Hematopoietic multipotent progenitor cell treated with erythropoietin and hydrocortisone succinate and interleukin-3 and kit ligand, for 4 days (in vitro differentiated cells): ENCODE measurements around the gene SLC24A3.

ENCODE experiments used
- DNase-seq: peaks from one replicate; pipeline ENCODE4 v3.0.0-alpha.2; 2015

The SLC24A3 gene

GRCh38 chr20:19431316-19431700 lies 218.9 kb downstream of the SLC24A3 start:
- DNase-seq: peak; percentile 64

- DNase-seq: no peak
Measured at GRCh38 chr20:19431906-19432305, 219.5 kb downstream of the SLC24A3 start.

- DNase-seq: peak; percentile 46
Measured at GRCh38 chr20:19433371-19434350, 221.2 kb downstream of the SLC24A3 start.

DNA sequence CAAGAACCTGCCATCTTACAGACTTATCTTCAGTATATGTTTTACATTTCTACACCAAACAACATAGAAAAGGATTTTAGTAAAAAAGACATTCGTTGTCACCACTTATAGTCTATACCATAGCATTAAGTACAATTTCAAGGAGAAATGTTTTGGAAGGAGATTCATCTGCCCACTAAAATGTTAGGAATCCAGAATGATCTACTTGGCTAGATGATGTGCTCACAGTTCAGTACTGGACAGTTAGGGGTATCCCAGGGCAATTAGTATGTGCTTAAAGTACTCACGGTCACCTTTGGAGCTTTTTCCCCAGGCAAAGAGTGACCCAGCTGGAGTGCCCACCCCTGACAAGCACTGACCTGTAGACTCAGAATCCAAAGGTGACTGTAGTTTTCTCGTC lies 222.9 kb downstream of the SLC24A3 start:
- DNase-seq: no peak

GRCh38 chr20:19435821-19436220 lies 223.4 kb downstream of the SLC24A3 start:
- DNase-seq: no peak

DNA sequence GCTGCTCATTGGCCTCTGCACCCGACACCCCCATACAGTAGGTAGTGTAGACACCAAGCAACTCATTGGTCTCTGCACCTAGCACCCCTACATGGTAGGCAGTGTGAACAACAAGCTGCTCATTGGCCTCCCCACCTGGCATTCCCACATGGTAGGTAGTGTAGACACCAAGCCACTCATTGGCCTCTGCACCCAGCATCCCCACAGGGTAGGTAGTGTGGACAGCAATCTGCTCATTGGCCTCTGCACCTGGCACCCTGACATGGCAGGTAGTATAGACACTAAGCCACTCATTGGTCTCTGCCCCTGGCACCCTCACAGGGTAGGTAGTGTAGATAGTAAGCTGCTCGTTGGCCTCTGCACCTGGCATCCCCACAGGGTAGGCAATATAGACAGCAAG lies 226.0 kb downstream of the SLC24A3 start:
- no peak for DNase-seq

DNA sequence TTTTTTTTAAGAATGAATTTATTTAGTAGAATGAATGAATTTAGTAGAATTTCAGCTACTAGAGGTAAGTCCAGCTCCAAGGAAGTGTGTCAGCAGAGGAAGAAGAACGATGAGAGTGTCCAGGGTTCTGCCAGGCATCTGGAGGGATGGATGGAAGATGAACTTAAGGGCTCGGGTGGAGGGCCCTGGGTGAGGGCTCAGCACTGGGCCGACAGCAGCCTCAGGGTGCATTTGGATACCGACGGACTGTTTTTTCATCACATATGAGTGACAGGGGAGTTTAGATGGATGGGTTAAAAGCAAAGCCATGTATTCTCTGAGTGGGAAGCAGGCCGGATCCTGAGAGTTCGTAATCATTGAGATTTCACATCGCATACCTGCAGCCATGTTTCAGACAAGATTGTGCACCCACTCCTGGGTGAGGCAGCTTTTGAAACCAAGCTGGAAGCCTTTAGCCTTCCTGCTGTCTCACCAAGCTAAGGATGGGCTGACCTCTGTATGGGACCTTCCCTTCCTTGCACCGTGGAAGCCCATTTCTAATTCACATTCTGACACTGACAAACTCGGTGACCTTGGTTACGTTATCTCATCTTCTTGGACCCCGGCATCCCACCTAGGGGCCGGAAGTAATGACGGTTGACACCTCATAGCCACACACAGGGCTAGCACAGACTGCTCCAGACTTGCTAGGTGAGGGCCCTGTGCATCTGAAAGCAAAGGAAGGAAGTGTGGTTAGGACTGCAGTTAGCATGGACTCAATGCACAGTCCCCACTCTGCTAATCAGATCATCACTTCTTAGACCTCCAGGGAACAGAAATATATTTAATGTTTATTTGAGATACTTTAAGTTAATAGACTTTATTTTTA lies 228.5 kb downstream of the SLC24A3 start:
- peak; percentile 56 for DNase-seq

GRCh38 chr20:19446246-19446645 lies 233.8 kb downstream of the SLC24A3 start:
- no peak for DNase-seq

DNA sequence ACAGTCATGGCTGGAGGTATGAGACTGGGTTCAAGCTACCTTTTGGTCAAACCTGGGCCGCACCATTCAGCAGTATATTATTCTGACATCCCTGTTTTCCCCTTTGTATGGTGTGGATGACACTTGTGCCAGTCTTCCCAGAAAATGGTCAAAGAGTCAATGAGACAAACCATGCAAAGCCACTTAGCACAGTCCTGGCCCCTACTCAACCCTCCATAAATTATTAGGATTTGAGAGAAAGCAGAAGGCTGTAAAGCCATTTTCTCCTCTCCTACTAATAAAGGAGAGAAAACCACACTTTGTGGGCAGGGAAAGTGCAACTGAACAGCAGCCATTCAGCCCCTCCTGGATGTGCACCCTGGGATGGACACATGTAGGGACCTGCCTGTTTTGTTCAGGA lies 236.2 kb downstream of the SLC24A3 start:
- no peak for DNase-seq

GRCh38 chr20:19449051-19449450 lies 236.6 kb downstream of the SLC24A3 start:
- DNase-seq: no peak

DNA sequence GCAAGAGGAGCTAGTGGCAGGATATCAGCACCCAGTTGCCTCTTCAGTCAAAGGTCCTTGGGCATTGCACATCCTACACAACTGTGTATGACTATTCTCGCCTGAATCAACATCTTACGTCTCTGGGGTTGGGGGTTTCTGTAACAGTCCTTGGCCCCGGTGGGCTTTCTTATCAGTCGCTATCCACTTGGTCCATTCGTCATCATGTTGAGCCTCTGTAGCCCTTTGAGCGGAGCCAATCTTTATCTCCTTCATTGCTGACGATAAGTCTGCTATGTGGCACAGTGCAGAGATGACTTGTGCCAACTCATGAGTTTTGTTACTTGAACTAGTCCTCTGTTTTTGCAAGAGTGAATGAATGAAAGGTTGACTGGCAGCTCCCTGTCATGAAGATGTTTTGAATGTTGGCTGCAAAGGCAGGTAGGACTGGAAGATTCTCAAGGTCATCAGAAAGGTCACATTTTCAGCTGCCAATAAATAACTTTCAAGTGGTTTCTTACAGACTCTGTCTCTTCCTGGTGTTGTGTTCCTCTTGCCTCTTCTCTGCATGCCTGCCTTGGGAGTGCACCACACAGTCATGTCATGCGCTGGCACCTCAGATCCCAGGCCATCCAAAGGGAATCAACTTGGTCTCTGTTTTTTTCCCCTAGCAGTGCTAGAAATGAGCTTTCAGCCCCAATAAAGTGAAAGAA lies 238.9 kb downstream of the SLC24A3 start:
- peak; percentile 78 for DNase-seq

DNA sequence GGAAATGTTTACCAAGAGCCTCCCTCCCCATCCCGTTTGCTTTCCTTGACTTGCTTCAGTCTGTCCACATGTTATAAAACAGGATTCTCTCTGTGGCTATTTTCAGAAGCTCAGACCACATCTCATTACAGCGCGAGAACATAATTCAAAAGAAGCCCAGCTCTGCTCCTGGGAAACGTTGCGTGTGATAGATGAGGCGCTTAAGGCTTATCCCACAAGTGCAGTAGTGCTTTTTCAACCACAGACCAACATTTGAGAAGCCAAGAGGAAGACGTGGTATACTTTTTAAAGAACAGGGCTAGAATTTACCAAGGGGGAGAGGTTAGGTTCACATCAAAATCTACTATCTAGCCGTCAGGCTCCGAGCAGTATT lies 239.5 kb downstream of the SLC24A3 start:
- DNase-seq: peak; percentile 97

DNA sequence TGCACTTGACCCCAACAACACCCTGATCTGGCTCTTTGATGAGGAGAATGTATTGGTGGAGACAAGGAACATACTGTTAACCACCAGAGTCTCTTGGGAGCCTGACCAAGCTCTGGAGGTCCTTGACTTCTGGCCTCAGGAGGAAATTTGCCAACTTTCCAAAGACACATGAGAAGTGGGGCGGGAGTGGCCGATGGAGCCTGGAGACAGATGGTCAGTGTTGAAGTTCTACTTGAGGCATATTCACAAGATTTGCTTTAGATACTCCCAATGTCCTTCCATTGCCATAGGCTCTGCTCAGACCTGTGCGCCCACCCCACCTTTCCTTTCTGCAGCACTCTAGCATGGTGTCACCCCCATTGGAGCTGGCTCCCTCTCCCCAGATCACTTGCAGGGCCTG lies 241.0 kb downstream of the SLC24A3 start:
- no peak for DNase-seq

DNA sequence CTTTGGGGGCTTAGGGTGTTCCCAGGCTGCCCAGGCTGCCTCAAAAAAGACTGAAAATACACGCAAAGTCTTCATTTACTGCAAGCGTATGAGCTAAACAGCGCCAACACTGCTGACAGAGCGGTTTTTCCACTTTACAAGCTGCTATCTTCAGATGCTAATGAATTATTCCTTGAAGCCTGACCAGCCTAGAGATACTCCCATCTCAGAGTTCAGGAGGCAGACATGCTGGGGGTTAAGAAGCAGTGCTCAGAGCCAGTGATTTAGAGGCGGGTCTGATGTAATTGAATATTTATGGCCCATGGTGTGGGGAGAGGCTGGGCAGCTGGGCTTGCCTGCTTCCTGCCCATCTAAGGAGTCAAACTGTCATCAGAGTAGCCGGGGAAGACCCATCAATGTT lies 241.4 kb downstream of the SLC24A3 start:
- no peak for DNase-seq

DNA sequence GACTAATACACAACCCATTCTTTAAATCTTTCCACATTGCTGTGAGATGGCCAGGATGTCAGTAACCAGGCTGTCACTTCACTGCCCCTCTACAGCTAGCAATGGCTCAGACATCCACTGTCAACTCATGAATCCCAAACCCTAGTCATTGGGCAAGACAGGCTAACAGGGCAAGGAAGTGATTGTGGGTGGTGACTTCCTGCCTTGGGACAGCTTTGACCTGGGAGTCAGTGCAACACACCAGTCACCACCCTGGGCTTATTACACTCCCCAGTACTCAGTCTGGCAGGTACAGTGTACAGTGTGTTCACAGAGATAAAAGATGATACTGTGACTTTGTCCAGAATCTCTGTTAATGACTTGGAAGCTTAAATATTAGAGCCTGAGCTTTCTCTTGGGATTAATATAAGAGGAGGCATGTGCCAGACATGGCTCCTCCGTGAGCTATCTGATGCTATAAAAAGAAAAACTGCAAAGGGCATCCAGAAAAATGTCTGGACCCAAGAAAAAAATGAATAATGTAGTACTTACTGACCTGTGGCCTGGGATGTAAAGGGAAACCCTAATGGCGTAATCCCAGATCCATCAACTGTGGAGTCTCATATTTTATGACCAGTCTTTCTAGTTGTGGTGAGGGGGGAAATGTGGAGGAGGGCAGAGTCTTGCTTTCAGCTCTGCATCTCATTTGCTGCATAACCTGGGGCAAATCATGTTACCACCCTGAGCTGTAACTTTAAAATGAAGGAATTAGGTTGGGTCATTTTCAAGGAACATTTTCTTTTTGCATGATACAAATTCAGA lies 244.4 kb downstream of the SLC24A3 start:
- DNase-seq: peak; percentile 38

GRCh38 chr20:19457611-19458010 lies 245.2 kb downstream of the SLC24A3 start:
- DNase-seq: no peak

GRCh38 chr20:19460386-19460785 lies 247.9 kb downstream of the SLC24A3 start:
- no peak for DNase-seq

- DNase-seq: no peak
Measured at GRCh38 chr20:19462491-19462890, 250.0 kb downstream of the SLC24A3 start.

DNA sequence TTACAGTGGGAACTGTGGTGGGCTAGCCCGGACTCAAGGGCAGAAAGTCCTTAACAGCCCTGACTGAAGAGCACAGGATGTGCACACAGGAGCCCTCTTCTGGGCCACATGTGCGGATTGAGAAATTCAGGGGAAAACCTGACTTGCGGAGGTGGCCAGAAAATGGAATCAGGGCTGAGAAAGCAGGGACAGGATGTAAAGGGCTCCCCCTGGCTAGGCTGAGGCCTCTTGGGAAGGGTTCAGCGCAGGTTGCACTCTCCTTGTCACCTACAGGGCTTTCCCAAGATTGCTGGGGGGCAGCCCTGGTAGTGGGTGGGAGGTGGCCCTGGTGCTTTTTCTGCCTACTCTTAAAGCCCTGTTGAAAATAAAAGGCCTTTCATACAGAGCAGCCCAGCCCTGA lies 251.2 kb downstream of the SLC24A3 start:
- no peak for DNase-seq

DNA sequence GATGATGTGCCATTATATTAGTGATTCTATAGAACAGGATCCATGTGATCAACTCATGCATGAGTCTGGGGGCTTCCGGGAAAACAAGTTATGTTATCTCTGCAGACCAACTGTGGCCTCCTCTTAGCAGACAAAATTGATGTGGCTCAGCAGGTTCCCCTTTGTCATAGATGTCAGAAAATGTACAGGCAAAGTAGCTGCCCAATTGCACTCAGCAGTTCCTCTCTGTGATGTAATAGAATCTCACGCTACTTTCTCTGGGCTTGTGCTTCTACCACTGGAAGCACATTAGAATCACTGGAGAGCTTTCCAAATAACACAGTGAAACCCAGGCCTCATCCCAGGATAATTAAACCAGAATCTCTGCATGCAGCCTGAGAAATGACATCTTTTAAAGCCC lies 253.1 kb downstream of the SLC24A3 start:
- peak; percentile 91 for DNase-seq

DNA sequence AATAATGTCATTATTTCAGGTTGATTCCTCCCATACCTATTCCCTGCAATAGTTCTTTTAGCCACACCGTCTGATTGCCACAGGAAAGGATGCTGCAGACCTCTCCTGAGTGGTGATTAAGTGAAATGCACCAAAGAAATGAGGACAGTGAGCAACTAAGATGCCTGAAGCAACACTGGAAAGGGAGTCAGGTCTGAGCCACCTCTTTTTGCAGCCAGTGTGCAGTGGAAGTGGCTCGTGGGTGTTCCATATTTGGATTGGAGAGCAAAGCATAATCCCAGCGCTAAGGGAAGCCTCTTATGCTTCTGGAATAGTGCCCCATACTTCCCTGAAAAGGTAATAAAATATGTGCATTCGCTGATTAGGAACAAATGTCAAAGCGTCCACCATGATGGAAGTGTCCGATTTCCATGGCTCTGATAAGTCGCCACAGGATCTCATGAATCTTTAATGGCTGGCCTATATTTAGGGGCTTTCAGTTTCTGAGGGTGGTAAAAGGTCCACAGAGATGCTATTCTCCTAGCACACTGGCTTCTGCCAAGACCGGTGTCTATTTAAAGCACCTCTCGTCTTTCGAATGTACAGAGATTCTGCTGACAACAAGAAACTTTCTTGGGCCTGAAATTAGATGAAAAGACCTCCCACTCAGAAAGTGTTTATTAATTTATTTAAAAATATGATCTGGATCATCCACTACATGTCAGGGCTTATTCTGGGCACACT lies 253.9 kb downstream of the SLC24A3 start:
- no peak for DNase-seq
